Natural killer cell (primary cell): ENCODE measurements around the gene CPA3. TPM values are rescaled to one million over a fixed set of nuclear protein-coding genes. Genes with fewer than 3 reads are reported as not detected.

Experiments used
- ATAC-seq, 3 donors: fragments of 150-1000 bp in 2 of 3; fragments of 200-7000 bp in 1 of 3; cut with Tn5 transposase; 1 replicate in 1 of 3; 2 replicates in 2 of 3; pipeline ENCODE4 v1.10.0; 2021; ENCODE audit warnings: mild to moderate bottlenecking in 2 of 3, moderate library complexity in 2 of 3
- DNase-seq, 2 donors: peaks; one replicate each; pipeline versions ENCODE4 v3.0.0 to v3.0.0-alpha.2; 2013 to 2021; ENCODE audit warnings: mixed read lengths in 1 of 2
- H3K27ac ChIP-seq: one replicate; pipeline ENCODE4 v1.5.1; 2013; ENCODE audit warnings: mild to moderate bottlenecking, low read length
- H3K27me3 ChIP-seq: one replicate; pipeline ENCODE4 v1.6.1; 2013; ENCODE audit warnings: low read length; ENCODE audit not compliant: control insufficient read depth, insufficient read depth
- H3K36me3 ChIP-seq: one replicate; pipeline ENCODE4 v1.6.1; 2013; ENCODE audit warnings: low read length; ENCODE audit not compliant: control insufficient read depth, insufficient read depth
- H3K4me1 ChIP-seq: one replicate; pipeline ENCODE4 v1.6.1; 2013; ENCODE audit warnings: low read length; ENCODE audit not compliant: control insufficient read depth, insufficient read depth
- H3K4me3 ChIP-seq: one replicate; pipeline ENCODE4 v1.5.1; 2013; ENCODE audit warnings: low read length
- H3K9me3 ChIP-seq: one replicate; pipeline ENCODE4 v1.6.1; 2013; ENCODE audit warnings: low read length; ENCODE audit not compliant: control insufficient read depth, insufficient read depth
- H3K27ac Mint-ChIP-seq, 2 donors: one replicate each; pipeline ENCODE4 v1.8.0; 2022; ENCODE audit warnings: mild to moderate bottlenecking in 2 of 2, mixed read lengths in 2 of 2, moderate library complexity in 1 of 2
- H3K27me3 Mint-ChIP-seq, 2 donors: one replicate each; pipeline ENCODE4 v1.8.0; 2022; ENCODE audit warnings: low read depth in 2 of 2, mixed read lengths in 2 of 2
- H3K36me3 Mint-ChIP-seq: one replicate; pipeline ENCODE4 v1.8.0; 2022; ENCODE audit warnings: mixed read lengths
- H3K4me1 Mint-ChIP-seq, 2 donors: one replicate each; pipeline ENCODE4 v1.8.0; 2022; ENCODE audit warnings: mixed read lengths in 2 of 2
- H3K4me3 Mint-ChIP-seq: one replicate; pipeline ENCODE4 v1.8.0; 2022; ENCODE audit warnings: mild to moderate bottlenecking, moderate library complexity, mixed read lengths
- H3K9me3 Mint-ChIP-seq, 2 donors: one replicate each; pipeline ENCODE4 v1.8.0; 2022; ENCODE audit warnings: mixed read lengths in 2 of 2
- CTCF ChIP-seq: fragments of 200-600 bp; IDR thresholded peaks from one replicate; pipeline ENCODE4 v1.8.0; 2022; ENCODE audit warnings: antibody characterized with exemption
- WGBS: methylation state at CpG from one replicate; pipeline ENCODE4 v1.1.7; 2013; ENCODE audit warnings: missing lambda C conversion rate; ENCODE audit not compliant: insufficient coverage; 5-methylcytosine and 5-hydroxymethylcytosine counted together
- intact Hi-C: fragments of 100-400 bp; cut with micrococcal nuclease; formaldehyde crosslinking; loops from one replicate; pipeline ENCODE4 v1.14.2; 2022
- total RNA-seq, 4 donors: library from RNA; stranded (reverse); fragments of 120-200 nt in 1 of 4; gene quantifications; one replicate each; pipeline versions ENCODE4 v1.2.3 to v1.2.4, GENCODE V29; 2013 to 2022

The CPA3 gene
- total RNA-seq, 3 donors from 2014 or later (not counting 1 experiment from before 2014, with no cell fraction given), result 1.1 to 59.7 TPM; not detected in 1

GRCh38 chr3:148854061-148854460 is 11.0 kb upstream of the CPA3 start:
- H3K27ac ChIP-seq, result no peak overlapping the region
- DNase-seq, result no peak
- H3K4me3 Mint-ChIP-seq, result no peak overlapping the region
- H3K4me1 ChIP-seq, result no peaks in the 10 kb centered on the region
- no peaks in the 10 kb centered on the region for H3K27me3 ChIP-seq
- H3K36me3 ChIP-seq, result no peaks in the 10 kb centered on the region
- peaks cover 7 to 13% of the 10 kb centered on the region in 2 donors for H3K27me3 Mint-ChIP-seq
- ATAC-seq, result no peak
- no peaks in the 10 kb centered on the region for H3K9me3 Mint-ChIP-seq
- no peaks in the 10 kb centered on the region for H3K36me3 Mint-ChIP-seq
- TF ChIP-seq CTCF, result no peak
- no peak overlapping the region for H3K27ac Mint-ChIP-seq
- H3K4me1 Mint-ChIP-seq, result no peaks in the 10 kb centered on the region
- no peaks in the 10 kb centered on the region for H3K9me3 ChIP-seq
- intact Hi-C loops, result no loop called here
- H3K4me3 ChIP-seq, result no peak overlapping the region

- no peaks in the 10 kb centered on the region for H3K4me1 ChIP-seq
- 98% methylated on average over 3 of the region's 3 CpGs for WGBS
- Mint-ChIP-seq H3K9me3 (no peaks in the 10 kb centered on the region), H3K27me3 (peaks cover 6 to 23% of the 10 kb centered on the region in 2 donors), H3K4me1 (no peaks in the 10 kb centered on the region), H3K4me3 (no peak overlapping the region), H3K36me3 (no peaks in the 10 kb centered on the region), H3K27ac (no peak overlapping the region)
- intact Hi-C loops, result no loop called here
- DNase-seq (no peak), ATAC-seq (no peak)
- H3K27me3 ChIP-seq, result no peaks in the 10 kb centered on the region
- no peak overlapping the region for H3K4me3 ChIP-seq
- H3K27ac ChIP-seq, result no peak overlapping the region
- no peak for TF ChIP-seq CTCF
- no peaks in the 10 kb centered on the region for H3K9me3 ChIP-seq
- H3K36me3 ChIP-seq, result no peaks in the 10 kb centered on the region
These were observed 8.7 kb upstream of the CPA3 start for GRCh38 chr3:148856384-148856783.

- H3K4me1 ChIP-seq, result no peaks in the 10 kb centered on the region
- no peak for DNase-seq
- Mint-ChIP-seq H3K4me3 (no peak overlapping the region), H3K9me3 (no peaks in the 10 kb centered on the region), H3K27me3 (peaks cover 8 to 28% of the 10 kb centered on the region in 2 donors), H3K36me3 (no peaks in the 10 kb centered on the region), H3K4me1 (no peaks in the 10 kb centered on the region), H3K27ac (no peak overlapping the region)
- no peaks in the 10 kb centered on the region for H3K9me3 ChIP-seq
- no peak overlapping the region for H3K27ac ChIP-seq
- WGBS, result 80% methylated on average over 3 of the region's 4 CpGs
- no peak for TF ChIP-seq CTCF
- intact Hi-C loops, result no loop called here
- H3K27me3 ChIP-seq, result no peaks in the 10 kb centered on the region
- ATAC-seq, result no peak
- H3K36me3 ChIP-seq, result no peaks in the 10 kb centered on the region
- no peak overlapping the region for H3K4me3 ChIP-seq
These were observed 7.8 kb upstream of the CPA3 start for GRCh38 chr3:148857316-148857715.

GRCh38 chr3:148861277-148861869 is 3.7 kb upstream of the CPA3 start:
- Histone ChIP-seq H3K4me3 (no peak overlapping the region), H3K4me1 (no peaks in the 10 kb centered on the region), H3K36me3 (no peaks in the 10 kb centered on the region), H3K27ac (no peak overlapping the region), H3K27me3 (no peaks in the 10 kb centered on the region), H3K9me3 (no peaks in the 10 kb centered on the region)
- peak; percentile 66 for TF ChIP-seq CTCF
- no peak overlapping the region for H3K4me3 Mint-ChIP-seq
- DNase-seq (peak in 1 of 2 donors; percentile 60), ATAC-seq (peak; percentile 60 to 67 (median 64))
- intact Hi-C loops, result loop anchor here (1.0 kb wide), 3 partner anchors 82 to 412 kb away; no protein-coding TSS in a partner anchor
- H3K27ac Mint-ChIP-seq, result no peak overlapping the region
- peaks cover 12 to 17% of the 10 kb centered on the region in 2 donors for H3K27me3 Mint-ChIP-seq
- no peaks in the 10 kb centered on the region for H3K4me1 Mint-ChIP-seq
- H3K36me3 Mint-ChIP-seq, result no peaks in the 10 kb centered on the region
- no peaks in the 10 kb centered on the region for H3K9me3 Mint-ChIP-seq
- WGBS, result no CpG with 5 or more reads among the region's 1 CpG
